Measurements from ENCODE around the gene ITSN2. TPM values are rescaled to one million over a fixed set of nuclear protein-coding genes. Genes with fewer than 3 reads are reported as not detected.
A peak's percentile ranks its signal among the peaks of the same experiment; 100 is the strongest.

The ITSN2 gene
- polyA plus RNA-seq, 3 donors, result 26.0 to 91.1 (median 40.4) TPM

DNA sequence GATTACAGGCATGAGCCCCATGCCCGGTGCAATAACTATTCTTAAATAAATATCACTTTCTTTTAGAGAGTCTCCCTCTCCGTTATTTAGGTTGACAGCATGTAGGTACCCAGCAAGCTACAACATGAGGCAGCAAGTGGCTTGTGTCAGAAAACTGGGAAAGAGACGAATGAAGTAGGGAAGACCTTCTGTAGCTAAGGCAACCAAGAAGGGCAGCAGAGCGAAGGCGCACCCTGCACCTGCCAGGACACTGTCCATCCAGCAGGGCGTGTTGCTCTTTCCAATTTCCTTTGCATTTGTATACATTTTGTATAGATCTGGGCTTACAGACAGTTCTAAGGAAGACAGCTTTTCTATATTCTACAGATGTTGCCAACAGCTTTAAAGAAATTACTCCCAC is 137.4 kb downstream of the ITSN2 start:
- Mint-ChIP-seq H3K9me3 (no peaks in the 10 kb centered on the region), H3K36me3 (peaks cover 65 to 82% of the 10 kb centered on the region in 2 donors), H3K27me3 (ENCODE audit: low read depth in 3 of 3) (no peaks in the 10 kb centered on the region), H3K4me3 (no peak overlapping the region), H3K27ac (peak overlapping the region in 1 of 7 donors; percentile 26), H3K4me1 (no peaks in the 10 kb centered on the region)
- Histone ChIP-seq H4K20me1 (ENCODE audit: insufficient read depth, low read length) (no peaks in the 10 kb centered on the region), H3K4me2 (replicated peaks; ENCODE audit: extremely low read depth, low read length, poor library complexity, severe bottlenecking) (no peak overlapping the region), H3K9ac (ENCODE audit: insufficient read depth, low read length, poor library complexity, severe bottlenecking) (no peak overlapping the region), H3K27me3 (ENCODE audit: control insufficient read depth in 2 of 2, insufficient read depth in 2 of 2, low read length in 2 of 2) (no peaks in the 10 kb centered on the region), H3K4me1 (ENCODE audit: control insufficient read depth in 1 of 2, insufficient read depth in 2 of 2, low read length in 2 of 2) (no peaks in the 10 kb centered on the region), H3K36me3 (replicated peaks in 1 of 2; ENCODE audit: control insufficient read depth in 1 of 2, insufficient read depth in 2 of 2, low read length in 2 of 2) (peaks cover 47 to 82% of the 10 kb centered on the region in 2 donors), H3K4me3 (replicated peaks in 1 of 3; ENCODE audit: low read depth in 2 of 3, low read length in 3 of 3) (no peak overlapping the region), H3K9me3 (replicated peaks in 1 of 2; ENCODE audit: control insufficient read depth in 1 of 2, insufficient read depth in 1 of 2, low read length in 2 of 2) (no peaks in the 10 kb centered on the region), H3K79me2 (ENCODE audit: insufficient read depth, low read length) (no peaks in the 10 kb centered on the region), H3K27ac (ENCODE audit: low read depth in 1 of 2, low read length in 2 of 2) (no peak overlapping the region), H2AFZ (ENCODE audit: insufficient read depth, low read depth, low read length, poor library complexity, severe bottlenecking) (no peak overlapping the region)
- intact Hi-C loops (cut with micrococcal nuclease), result no loop called here
- 83% methylated on average over 4 of the region's 6 CpGs for WGBS (ENCODE audit: insufficient coverage)
- DNase-seq, result no peak
- TF ChIP-seq, protein P1, sequence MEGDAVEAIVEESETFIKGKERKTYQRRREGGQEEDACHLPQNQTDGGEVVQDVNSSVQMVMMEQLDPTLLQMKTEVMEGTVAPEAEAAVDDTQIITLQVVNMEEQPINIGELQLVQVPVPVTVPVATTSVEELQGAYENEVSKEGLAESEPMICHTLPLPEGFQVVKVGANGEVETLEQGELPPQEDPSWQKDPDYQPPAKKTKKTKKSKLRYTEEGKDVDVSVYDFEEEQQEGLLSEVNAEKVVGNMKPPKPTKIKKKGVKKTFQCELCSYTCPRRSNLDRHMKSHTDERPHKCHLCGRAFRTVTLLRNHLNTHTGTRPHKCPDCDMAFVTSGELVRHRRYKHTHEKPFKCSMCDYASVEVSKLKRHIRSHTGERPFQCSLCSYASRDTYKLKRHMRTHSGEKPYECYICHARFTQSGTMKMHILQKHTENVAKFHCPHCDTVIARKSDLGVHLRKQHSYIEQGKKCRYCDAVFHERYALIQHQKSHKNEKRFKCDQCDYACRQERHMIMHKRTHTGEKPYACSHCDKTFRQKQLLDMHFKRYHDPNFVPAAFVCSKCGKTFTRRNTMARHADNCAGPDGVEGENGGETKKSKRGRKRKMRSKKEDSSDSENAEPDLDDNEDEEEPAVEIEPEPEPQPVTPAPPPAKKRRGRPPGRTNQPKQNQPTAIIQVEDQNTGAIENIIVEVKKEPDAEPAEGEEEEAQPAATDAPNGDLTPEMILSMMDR (IDR thresholded peaks at IDR 0.05), result no peak

DNA sequence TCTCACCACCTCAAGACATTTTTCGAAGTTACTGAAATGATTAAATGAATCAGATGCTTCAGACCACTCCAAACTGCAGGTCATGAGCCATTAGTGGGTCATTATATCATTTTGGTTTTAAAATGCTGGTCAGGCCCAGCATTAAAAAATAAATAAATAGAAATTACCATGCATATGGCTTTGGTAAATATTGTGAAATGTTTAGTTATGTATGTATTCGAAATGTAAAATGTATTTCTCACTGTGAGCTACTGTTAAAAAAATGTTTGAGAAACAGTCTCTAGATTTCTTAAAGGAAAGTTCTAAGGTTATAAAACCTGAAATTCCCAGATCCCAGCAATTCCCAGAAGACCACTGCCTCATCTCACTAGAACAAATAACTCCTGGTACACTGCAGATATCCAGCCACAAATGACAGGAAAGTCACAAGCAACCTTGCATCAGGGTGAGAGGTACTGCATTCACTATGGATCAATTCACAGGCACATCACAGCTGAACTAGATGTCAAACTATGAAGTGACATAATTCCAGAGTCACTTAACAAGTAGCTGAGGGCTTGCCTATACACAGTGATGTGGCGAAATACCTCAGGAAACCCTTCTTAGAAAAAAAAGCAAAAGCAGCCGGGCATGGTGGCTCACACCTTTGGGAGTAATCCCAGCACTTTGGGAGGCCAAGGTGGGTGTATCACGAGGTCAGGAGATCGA is 138.8 kb downstream of the ITSN2 start:
- H3K36me3 ChIP-seq (replicated peaks in 1 of 2; ENCODE audit: control insufficient read depth in 1 of 2, insufficient read depth in 2 of 2, low read length in 2 of 2), result peaks cover 51 to 80% of the 10 kb centered on the region in 2 donors
- Mint-ChIP-seq H3K9me3 (no peaks in the 10 kb centered on the region), H3K27me3 (ENCODE audit: low read depth in 3 of 3) (no peaks in the 10 kb centered on the region), H3K27ac (no peak overlapping the region), H3K36me3 (peaks cover 66 to 84% of the 10 kb centered on the region in 2 donors), H3K4me1 (no peaks in the 10 kb centered on the region), H3K4me3 (no peak overlapping the region)
- H3K4me2 ChIP-seq (replicated peaks; ENCODE audit: extremely low read depth, low read length, poor library complexity, severe bottlenecking), result no peak overlapping the region
- H3K79me2 ChIP-seq (ENCODE audit: insufficient read depth, low read length), result no peaks in the 10 kb centered on the region
- DNase-seq, result no peak
- no peaks in the 10 kb centered on the region for H3K4me1 ChIP-seq (ENCODE audit: control insufficient read depth in 1 of 2, insufficient read depth in 2 of 2, low read length in 2 of 2)
- H3K27ac ChIP-seq (ENCODE audit: low read depth in 1 of 2, low read length in 2 of 2), result no peak overlapping the region
- H4K20me1 ChIP-seq (ENCODE audit: insufficient read depth, low read length), result no peaks in the 10 kb centered on the region
- no peaks in the 10 kb centered on the region for H3K27me3 ChIP-seq (ENCODE audit: control insufficient read depth in 2 of 2, insufficient read depth in 2 of 2, low read length in 2 of 2)
- 90% methylated on average over 2 of the region's 6 CpGs for WGBS (ENCODE audit: insufficient coverage)
- H3K9ac ChIP-seq (ENCODE audit: insufficient read depth, low read length, poor library complexity, severe bottlenecking), result no peak overlapping the region
- H3K4me3 ChIP-seq (replicated peaks in 1 of 3; ENCODE audit: low read depth in 2 of 3, low read length in 3 of 3), result no peak overlapping the region
- TF ChIP-seq, protein P1 (IDR thresholded peaks at IDR 0.05), result no peak
- no peaks in the 10 kb centered on the region for H3K9me3 ChIP-seq (replicated peaks in 1 of 2; ENCODE audit: control insufficient read depth in 1 of 2, insufficient read depth in 1 of 2, low read length in 2 of 2)
- intact Hi-C loops (cut with micrococcal nuclease), result no loop called here
- H2AFZ ChIP-seq (ENCODE audit: insufficient read depth, low read depth, low read length, poor library complexity, severe bottlenecking), result no peak overlapping the region
